ENCODE results near the gene GP5. TPM values are rescaled to one million over a fixed set of nuclear protein-coding genes. Genes with fewer than 3 reads are reported as not detected.

GP5 gene
- total and polyA plus RNA-seq, 4 donors = 0.03 to 3.3 (median 0.16) TPM

DNA sequence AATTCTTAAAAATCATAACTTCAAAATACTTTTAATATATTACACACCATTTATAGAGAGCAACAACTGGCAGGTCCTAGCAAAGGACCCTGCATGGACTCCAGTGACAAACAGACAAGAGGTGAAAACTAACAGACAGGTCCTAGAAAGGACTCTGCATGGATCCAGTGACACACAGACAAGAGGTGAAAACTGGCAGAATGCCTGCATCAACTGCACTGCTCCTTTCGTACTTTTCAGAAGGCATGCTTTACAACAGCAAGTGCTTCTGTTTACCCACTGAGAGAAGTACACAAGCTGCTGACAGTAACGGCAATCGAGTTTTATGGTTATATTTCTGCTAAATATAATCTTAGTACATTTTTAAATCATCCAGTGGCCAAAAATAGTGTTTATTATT, 24.3 kb upstream of the GP5 start:
- Histone ChIP-seq H3K9ac (ENCODE audit: low read depth in 1 of 2, low read length in 2 of 2) (no peak overlapping the region), H3K4me1 (ENCODE audit: control insufficient read depth in 4 of 4, insufficient read depth in 4 of 4, low read length in 3 of 4) (peaks cover 0 to 13% (median 3%) of the 10 kb centered on the region in 4 donors), H3K27me3 (ENCODE audit: control insufficient read depth in 4 of 4, insufficient read depth in 4 of 4, low read length in 3 of 4) (no peaks in the 10 kb centered on the region), H3K9me3 (ENCODE audit: control insufficient read depth in 4 of 4, low read length in 3 of 4) (no peaks in the 10 kb centered on the region), H3K4me3 (ENCODE audit: low read depth in 1 of 3, low read length in 3 of 3) (no peak overlapping the region), H3K27ac (ENCODE audit: low read depth in 1 of 2, low read length in 2 of 2) (no peak overlapping the region), H3K36me3 (ENCODE audit: control insufficient read depth in 4 of 4, insufficient read depth in 3 of 4, low read depth in 1 of 4, low read length in 3 of 4) (peaks cover 2 to 41% (median 30%) of the 10 kb centered on the region in 4 donors)
- DNase-seq (ENCODE audit: low spot score) = no peak
- 30% methylated on average over 3 of the region's 3 CpGs for whole genome bisulfite sequencing
- TF ChIP-seq JUND (IDR thresholded peaks at IDR 0.05) (no peak), RXRA (IDR thresholded peaks at IDR 0.05) (no peak), YY1 (IDR thresholded peaks at IDR 0.05) (no peak), EGR1 (IDR thresholded peaks at IDR 0.05; ENCODE audit: low read depth in 2 of 2) (no peak)
- TF ChIP-seq, protein P1, sequence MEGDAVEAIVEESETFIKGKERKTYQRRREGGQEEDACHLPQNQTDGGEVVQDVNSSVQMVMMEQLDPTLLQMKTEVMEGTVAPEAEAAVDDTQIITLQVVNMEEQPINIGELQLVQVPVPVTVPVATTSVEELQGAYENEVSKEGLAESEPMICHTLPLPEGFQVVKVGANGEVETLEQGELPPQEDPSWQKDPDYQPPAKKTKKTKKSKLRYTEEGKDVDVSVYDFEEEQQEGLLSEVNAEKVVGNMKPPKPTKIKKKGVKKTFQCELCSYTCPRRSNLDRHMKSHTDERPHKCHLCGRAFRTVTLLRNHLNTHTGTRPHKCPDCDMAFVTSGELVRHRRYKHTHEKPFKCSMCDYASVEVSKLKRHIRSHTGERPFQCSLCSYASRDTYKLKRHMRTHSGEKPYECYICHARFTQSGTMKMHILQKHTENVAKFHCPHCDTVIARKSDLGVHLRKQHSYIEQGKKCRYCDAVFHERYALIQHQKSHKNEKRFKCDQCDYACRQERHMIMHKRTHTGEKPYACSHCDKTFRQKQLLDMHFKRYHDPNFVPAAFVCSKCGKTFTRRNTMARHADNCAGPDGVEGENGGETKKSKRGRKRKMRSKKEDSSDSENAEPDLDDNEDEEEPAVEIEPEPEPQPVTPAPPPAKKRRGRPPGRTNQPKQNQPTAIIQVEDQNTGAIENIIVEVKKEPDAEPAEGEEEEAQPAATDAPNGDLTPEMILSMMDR (IDR thresholded peaks at IDR 0.05; ENCODE audit: low read depth, low read length, missing input control) = no peak
- TF ChIP-seq, protein P2, sequence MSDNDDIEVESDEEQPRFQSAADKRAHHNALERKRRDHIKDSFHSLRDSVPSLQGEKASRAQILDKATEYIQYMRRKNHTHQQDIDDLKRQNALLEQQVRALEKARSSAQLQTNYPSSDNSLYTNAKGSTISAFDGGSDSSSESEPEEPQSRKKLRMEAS (IDR thresholded peaks at IDR 0.05) = no peak

DNA sequence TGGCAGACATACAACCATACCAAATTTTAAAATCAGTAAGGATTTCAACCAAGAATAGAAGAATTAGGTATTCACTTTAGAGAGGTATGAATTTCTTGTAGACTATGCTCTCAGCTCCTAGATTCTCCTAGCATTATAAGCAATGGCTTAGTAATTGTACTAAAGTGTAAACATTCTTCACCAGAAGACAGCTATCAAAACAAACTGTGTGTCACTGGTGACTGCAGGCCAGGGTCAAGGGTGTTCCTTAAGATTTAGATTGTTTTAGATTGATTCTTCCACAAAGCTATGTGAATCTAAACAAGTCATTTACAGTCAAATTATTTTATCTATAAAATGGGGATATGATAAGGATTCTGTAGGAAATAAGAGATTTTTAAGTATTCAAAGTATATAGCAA, 23.1 kb upstream of the GP5 start:
- Histone ChIP-seq H3K9me3 (ENCODE audit: control insufficient read depth in 4 of 4, low read length in 3 of 4) (no peaks in the 10 kb centered on the region), H3K4me1 (ENCODE audit: control insufficient read depth in 4 of 4, insufficient read depth in 4 of 4, low read length in 3 of 4) (peaks cover 0 to 13% (median 3%) of the 10 kb centered on the region in 4 donors), H3K36me3 (ENCODE audit: control insufficient read depth in 4 of 4, insufficient read depth in 3 of 4, low read depth in 1 of 4, low read length in 3 of 4) (peaks cover 2 to 39% (median 27%) of the 10 kb centered on the region in 4 donors), H3K9ac (ENCODE audit: low read depth in 1 of 2, low read length in 2 of 2) (no peak overlapping the region), H3K4me3 (ENCODE audit: low read depth in 1 of 3, low read length in 3 of 3) (no peak overlapping the region), H3K27ac (ENCODE audit: low read depth in 1 of 2, low read length in 2 of 2) (no peak overlapping the region), H3K27me3 (ENCODE audit: control insufficient read depth in 4 of 4, insufficient read depth in 4 of 4, low read length in 3 of 4) (no peaks in the 10 kb centered on the region)
- DNase-seq (ENCODE audit: low spot score) = no peak
- TF ChIP-seq RAD21 (IDR thresholded peaks at IDR 0.05) (no peak), HNF4G (IDR thresholded peaks at IDR 0.05) (no peak), GABPA (IDR thresholded peaks at IDR 0.05 in 1 of 2, conservative IDR thresholded peaks at IDR 0.05 in 1 of 2) (no peak), HNF4A (conservative IDR thresholded peaks at IDR 0.05) (no peak), FOXA2 (IDR thresholded peaks at IDR 0.05) (no peak), JUND (IDR thresholded peaks at IDR 0.05) (no peak), YY1 (IDR thresholded peaks at IDR 0.05) (no peak), TAF1 (conservative IDR thresholded peaks at IDR 0.05) (no peak), EGR1 (IDR thresholded peaks at IDR 0.05; ENCODE audit: low read depth in 2 of 2) (no peak), FOXA1 (IDR thresholded peaks at IDR 0.05) (no peak), SP1 (IDR thresholded peaks at IDR 0.05) (no peak)
- TF ChIP-seq, protein P3, sequence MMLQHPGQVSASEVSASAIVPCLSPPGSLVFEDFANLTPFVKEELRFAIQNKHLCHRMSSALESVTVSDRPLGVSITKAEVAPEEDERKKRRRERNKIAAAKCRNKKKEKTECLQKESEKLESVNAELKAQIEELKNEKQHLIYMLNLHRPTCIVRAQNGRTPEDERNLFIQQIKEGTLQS (IDR thresholded peaks at IDR 0.05) = no peak

DNA sequence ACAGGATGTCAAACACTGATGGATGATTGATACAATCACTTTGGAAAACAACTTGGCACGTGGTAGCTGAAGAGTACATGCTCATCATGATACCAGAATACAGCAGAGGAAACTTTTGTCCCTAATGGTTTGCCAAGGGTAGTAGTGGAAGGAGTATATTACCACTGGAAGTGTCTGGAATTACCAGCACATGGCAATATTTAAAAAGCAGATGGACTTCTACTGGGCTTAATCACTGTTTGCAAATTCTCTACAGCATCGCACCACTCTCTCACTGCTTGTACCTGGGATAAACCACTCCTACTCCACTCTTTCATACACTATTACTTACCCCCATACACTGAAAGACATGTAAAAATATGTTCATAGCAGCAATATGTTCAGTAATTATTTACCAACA, 19.6 kb upstream of the GP5 start:
- 96% methylated on average over 2 of the region's 2 CpGs for WGBS
- Histone ChIP-seq H3K36me3 (ENCODE audit: control insufficient read depth in 4 of 4, insufficient read depth in 3 of 4, low read depth in 1 of 4, low read length in 3 of 4) (peaks cover 1 to 20% (median 17%) of the 10 kb centered on the region in 4 donors), H3K27ac (ENCODE audit: low read depth in 1 of 2, low read length in 2 of 2) (no peak overlapping the region), H3K4me3 (ENCODE audit: low read depth in 1 of 3, low read length in 3 of 3) (no peak overlapping the region), H3K9ac (ENCODE audit: low read depth in 1 of 2, low read length in 2 of 2) (no peak overlapping the region), H3K4me1 (ENCODE audit: control insufficient read depth in 4 of 4, insufficient read depth in 4 of 4, low read length in 3 of 4) (no peaks in the 10 kb centered on the region), H3K9me3 (ENCODE audit: control insufficient read depth in 4 of 4, low read length in 3 of 4) (no peaks in the 10 kb centered on the region), H3K27me3 (ENCODE audit: control insufficient read depth in 4 of 4, insufficient read depth in 4 of 4, low read length in 3 of 4) (no peaks in the 10 kb centered on the region)
- DNase-seq (ENCODE audit: low spot score) = no peak
- TF ChIP-seq, protein P4, sequence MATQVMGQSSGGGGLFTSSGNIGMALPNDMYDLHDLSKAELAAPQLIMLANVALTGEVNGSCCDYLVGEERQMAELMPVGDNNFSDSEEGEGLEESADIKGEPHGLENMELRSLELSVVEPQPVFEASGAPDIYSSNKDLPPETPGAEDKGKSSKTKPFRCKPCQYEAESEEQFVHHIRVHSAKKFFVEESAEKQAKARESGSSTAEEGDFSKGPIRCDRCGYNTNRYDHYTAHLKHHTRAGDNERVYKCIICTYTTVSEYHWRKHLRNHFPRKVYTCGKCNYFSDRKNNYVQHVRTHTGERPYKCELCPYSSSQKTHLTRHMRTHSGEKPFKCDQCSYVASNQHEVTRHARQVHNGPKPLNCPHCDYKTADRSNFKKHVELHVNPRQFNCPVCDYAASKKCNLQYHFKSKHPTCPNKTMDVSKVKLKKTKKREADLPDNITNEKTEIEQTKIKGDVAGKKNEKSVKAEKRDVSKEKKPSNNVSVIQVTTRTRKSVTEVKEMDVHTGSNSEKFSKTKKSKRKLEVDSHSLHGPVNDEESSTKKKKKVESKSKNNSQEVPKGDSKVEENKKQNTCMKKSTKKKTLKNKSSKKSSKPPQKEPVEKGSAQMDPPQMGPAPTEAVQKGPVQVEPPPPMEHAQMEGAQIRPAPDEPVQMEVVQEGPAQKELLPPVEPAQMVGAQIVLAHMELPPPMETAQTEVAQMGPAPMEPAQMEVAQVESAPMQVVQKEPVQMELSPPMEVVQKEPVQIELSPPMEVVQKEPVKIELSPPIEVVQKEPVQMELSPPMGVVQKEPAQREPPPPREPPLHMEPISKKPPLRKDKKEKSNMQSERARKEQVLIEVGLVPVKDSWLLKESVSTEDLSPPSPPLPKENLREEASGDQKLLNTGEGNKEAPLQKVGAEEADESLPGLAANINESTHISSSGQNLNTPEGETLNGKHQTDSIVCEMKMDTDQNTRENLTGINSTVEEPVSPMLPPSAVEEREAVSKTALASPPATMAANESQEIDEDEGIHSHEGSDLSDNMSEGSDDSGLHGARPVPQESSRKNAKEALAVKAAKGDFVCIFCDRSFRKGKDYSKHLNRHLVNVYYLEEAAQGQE (IDR thresholded peaks at IDR 0.05) = no peak
- no peak for TF ChIP-seq EGR1 (IDR thresholded peaks at IDR 0.05; ENCODE audit: low read depth in 2 of 2)
- no peak for TF ChIP-seq SP1 (IDR thresholded peaks at IDR 0.05)
- TF ChIP-seq, protein P1 (IDR thresholded peaks at IDR 0.05; ENCODE audit: low read depth, low read length, missing input control) = no peak
- TF ChIP-seq, protein P3 (IDR thresholded peaks at IDR 0.05) = no peak
- no peak for TF ChIP-seq HNF4G (IDR thresholded peaks at IDR 0.05)
- TF ChIP-seq, protein P5, sequence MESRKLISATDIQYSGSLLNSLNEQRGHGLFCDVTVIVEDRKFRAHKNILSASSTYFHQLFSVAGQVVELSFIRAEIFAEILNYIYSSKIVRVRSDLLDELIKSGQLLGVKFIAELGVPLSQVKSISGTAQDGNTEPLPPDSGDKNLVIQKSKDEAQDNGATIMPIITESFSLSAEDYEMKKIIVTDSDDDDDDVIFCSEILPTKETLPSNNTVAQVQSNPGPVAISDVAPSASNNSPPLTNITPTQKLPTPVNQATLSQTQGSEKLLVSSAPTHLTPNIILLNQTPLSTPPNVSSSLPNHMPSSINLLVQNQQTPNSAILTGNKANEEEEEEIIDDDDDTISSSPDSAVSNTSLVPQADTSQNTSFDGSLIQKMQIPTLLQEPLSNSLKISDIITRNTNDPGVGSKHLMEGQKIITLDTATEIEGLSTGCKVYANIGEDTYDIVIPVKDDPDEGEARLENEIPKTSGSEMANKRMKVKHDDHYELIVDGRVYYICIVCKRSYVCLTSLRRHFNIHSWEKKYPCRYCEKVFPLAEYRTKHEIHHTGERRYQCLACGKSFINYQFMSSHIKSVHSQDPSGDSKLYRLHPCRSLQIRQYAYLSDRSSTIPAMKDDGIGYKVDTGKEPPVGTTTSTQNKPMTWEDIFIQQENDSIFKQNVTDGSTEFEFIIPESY (IDR thresholded peaks at IDR 0.05) = no peak
- TF ChIP-seq RAD21 (IDR thresholded peaks at IDR 0.05) = no peak

Measured in liver (tissue), 9 donors.